Limb (tissue), 2 donors: ENCODE measurements around the gene FBLN5.
"Not testable (repeated sequence)": the region's sequence is repeated elsewhere in the genome, so short reads cannot be mapped to it uniquely, and the experiment has no call there.

Experiments used
- DNase-seq, 2 donors: peaks; one replicate each; pipeline ENCODE4 v3.0.0-alpha.2; 2016; ENCODE audit errors: extremely low spot score in 2 of 2

Gene FBLN5

GRCh38 chr14:91885113-91885712, 62.3 kb downstream of the FBLN5 start:
- no peak for DNase-seq

GRCh38 chr14:91884664-91885063, 62.8 kb downstream of the FBLN5 start:
- no peak for DNase-seq

GRCh38 chr14:91883753-91884152, 63.7 kb downstream of the FBLN5 start:
- DNase-seq, result no peak

- no peak for DNase-seq
Measured at GRCh38 chr14:91882776-91883175, 64.7 kb downstream of the FBLN5 start.

GRCh38 chr14:91882369-91882768, 65.1 kb downstream of the FBLN5 start:
- DNase-seq, result no peak

GRCh38 chr14:91879196-91879595, 68.3 kb downstream of the FBLN5 start:
- no peak for DNase-seq

GRCh38 chr14:91878274-91878673, 69.2 kb downstream of the FBLN5 start:
- DNase-seq, result no peak

GRCh38 chr14:91877376-91877915, 70.0 kb downstream of the FBLN5 start:
- DNase-seq, result no peak

- no peak for DNase-seq
Measured at GRCh38 chr14:91876492-91876891, 71.0 kb downstream of the FBLN5 start.

- DNase-seq, result no peak
Measured at GRCh38 chr14:91875525-91876286, 71.8 kb downstream of the FBLN5 start.

GRCh38 chr14:91873471-91874415, 73.8 kb downstream of the FBLN5 start:
- DNase-seq, result no peak

- DNase-seq, result peak in 1 of 2 donors; percentile 51
Measured at GRCh38 chr14:91872517-91873470, 74.7 kb downstream of the FBLN5 start.

GRCh38 chr14:91872011-91872501, 75.4 kb downstream of the FBLN5 start:
- no peak for DNase-seq

- not testable (repeated sequence) for DNase-seq
Measured at GRCh38 chr14:91871401-91871800, 76.1 kb downstream of the FBLN5 start.

- no peak for DNase-seq
Measured at GRCh38 chr14:91870890-91871289, 76.6 kb downstream of the FBLN5 start.

GRCh38 chr14:91870001-91870400, 77.5 kb downstream of the FBLN5 start:
- DNase-seq, result no peak

- no peak for DNase-seq
Measured at GRCh38 chr14:91869556-91869955, 77.9 kb downstream of the FBLN5 start.

- DNase-seq, result no peak
Measured at GRCh38 chr14:91867316-91867988, 80.0 kb downstream of the FBLN5 start, which contains the start of gene TC2N. TSS of gene TC2N (minus strand) at chr14:91867536. CDS start at chr14:91813769, 53,767 bp downstream.

- DNase-seq, result no peak
Measured at GRCh38 chr14:91866511-91867295, 80.8 kb downstream of the FBLN5 start.
